OCI-LY1 (cell line): ENCODE results near the gene TTC38.

Experiments used
- H2AFZ ChIP-seq: fragments of 200-600 bp; sonication (generic), shearing (Covaris generic); 2 replicates; pipeline ENCODE4 v1.6.0; 2014; ENCODE audit warnings: antibody characterized with exemption, mild to moderate bottlenecking, low read length
- H3F3A ChIP-seq: fragments of 200-600 bp; sonication (generic), shearing (Covaris generic); 2 replicates; pipeline ENCODE4 v1.6.0; 2014; ENCODE audit warnings: mild to moderate bottlenecking, antibody characterized with exemption, low read length, moderate library complexity; ENCODE audit not compliant: insufficient read depth
- H3K27ac ChIP-seq: fragments of 200-600 bp; sonication (generic); 2 replicates; pipeline ENCODE4 v1.5.1; 2014; ENCODE audit warnings: low read length, mixed run types, mild to moderate bottlenecking, low read depth; ENCODE audit not compliant: poor library complexity, severe bottlenecking
- H3K27me3 ChIP-seq: fragments of 200-600 bp; sonication (generic); 2 replicates; pipeline ENCODE4 v1.6.0; 2014; ENCODE audit warnings: antibody characterized with exemption, mild to moderate bottlenecking, low read length, moderate library complexity; ENCODE audit not compliant: insufficient read depth
- H3K36me3 ChIP-seq: fragments of 200-600 bp; sonication (generic); 2 replicates; pipeline ENCODE4 v1.6.1; 2014; ENCODE audit warnings: mild to moderate bottlenecking, antibody characterized with exemption, low read length, moderate library complexity, mixed read lengths; ENCODE audit not compliant: insufficient read depth
- H3K4me1 ChIP-seq: fragments of 200-600 bp; sonication (generic); 2 replicates; pipeline ENCODE4 v1.5.1; 2014; ENCODE audit warnings: mild to moderate bottlenecking, low read length, moderate library complexity; ENCODE audit not compliant: insufficient read depth, severe bottlenecking
- H3K4me2 ChIP-seq: fragments of 200-600 bp; sonication (generic), shearing (Covaris generic); 2 replicates; pipeline ENCODE4 v1.6.1; 2014; ENCODE audit warnings: low read length
- H3K4me3 ChIP-seq: fragments of 200-600 bp; sonication (generic); 2 replicates; pipeline ENCODE4 v1.5.1; 2014; ENCODE audit warnings: low read length, low read depth, mild to moderate bottlenecking, mixed read lengths; ENCODE audit not compliant: poor library complexity, severe bottlenecking
- H3K79me2 ChIP-seq: fragments of 200-600 bp; shearing (Covaris generic); 2 replicates; pipeline ENCODE4 v1.6.1; 2016; ENCODE audit warnings: mixed run types, low read length, mixed read lengths; ENCODE audit not compliant: insufficient read depth
- H3K9ac ChIP-seq: fragments of 200-600 bp; sonication (generic), shearing (Covaris generic); 2 replicates; pipeline ENCODE4 v1.6.1; 2014; ENCODE audit warnings: mild to moderate bottlenecking, low read length, mixed read lengths
- H3K9me2 ChIP-seq: fragments of 200-600 bp; sonication (generic), shearing (Covaris generic); 2 replicates; pipeline ENCODE4 v1.6.1; 2014; ENCODE audit warnings: low read depth, mild to moderate bottlenecking, low read length, mixed read lengths
- H3K9me3 ChIP-seq: fragments of 200-600 bp; shearing (Covaris generic); 2 replicates; pipeline ENCODE4 v1.6.1; 2014; ENCODE audit warnings: low read length, mixed read lengths
- H4K20me1 ChIP-seq: fragments of 200-600 bp; sonication (generic), shearing (Covaris generic); 2 replicates; pipeline ENCODE4 v1.6.0; 2016; ENCODE audit warnings: mild to moderate bottlenecking, low read length; ENCODE audit not compliant: insufficient read depth
- EZH2 ChIP-seq: fragments of 200-600 bp; sonication (generic), shearing (Covaris generic); IDR thresholded peaks from 2 replicates; pipeline ENCODE4 v1.8.0; 2017; ENCODE audit warnings: borderline replicate concordance, mixed run types, mild to moderate bottlenecking, antibody characterized with exemption, low read length, moderate library complexity, mixed read lengths
- TF ChIP-seq, protein P1 (sequence below): fragments of 200-600 bp; sonication (generic), shearing (Covaris generic); IDR thresholded peaks from 2 replicates; pipeline ENCODE4 v1.5.1; 2017; ENCODE audit warnings: mild to moderate bottlenecking, antibody characterized with exemption, low read length, moderate library complexity, mixed read lengths

Gene TTC38

DNA sequence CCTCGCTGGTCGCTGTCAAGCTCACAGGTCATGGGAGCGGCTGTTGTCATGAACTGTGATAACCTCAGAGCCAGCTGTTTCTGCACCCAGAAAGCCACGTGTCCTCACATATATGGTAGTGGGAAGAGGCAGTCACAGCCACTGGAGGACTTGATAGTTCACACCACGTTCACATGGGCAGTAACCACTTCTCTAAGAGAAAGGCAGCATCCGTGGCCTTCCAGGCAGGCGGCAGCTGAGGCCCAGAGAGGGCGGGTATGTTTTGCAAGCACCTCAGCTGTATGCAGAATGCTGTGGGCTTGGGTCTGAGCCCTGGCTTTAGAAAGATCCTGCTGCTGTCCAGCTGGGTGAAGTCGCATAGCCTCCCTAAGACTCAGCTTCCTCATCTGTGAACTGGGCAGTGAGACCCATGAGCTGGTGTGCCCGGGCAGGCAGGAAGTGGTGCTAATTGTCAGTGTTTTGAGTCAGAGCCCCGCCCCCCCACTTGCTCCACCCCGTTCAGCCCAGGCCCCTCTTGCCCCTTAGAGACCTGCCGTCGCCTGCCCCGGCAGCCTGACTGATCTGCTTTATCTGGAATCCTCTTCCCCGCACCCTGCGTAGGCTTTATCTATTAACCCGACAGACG lies 13.3 kb downstream of the TTC38 start:
- no peak overlapping the region; the same call in 1 of the 2 replicates for H3K9ac ChIP-seq

DNA sequence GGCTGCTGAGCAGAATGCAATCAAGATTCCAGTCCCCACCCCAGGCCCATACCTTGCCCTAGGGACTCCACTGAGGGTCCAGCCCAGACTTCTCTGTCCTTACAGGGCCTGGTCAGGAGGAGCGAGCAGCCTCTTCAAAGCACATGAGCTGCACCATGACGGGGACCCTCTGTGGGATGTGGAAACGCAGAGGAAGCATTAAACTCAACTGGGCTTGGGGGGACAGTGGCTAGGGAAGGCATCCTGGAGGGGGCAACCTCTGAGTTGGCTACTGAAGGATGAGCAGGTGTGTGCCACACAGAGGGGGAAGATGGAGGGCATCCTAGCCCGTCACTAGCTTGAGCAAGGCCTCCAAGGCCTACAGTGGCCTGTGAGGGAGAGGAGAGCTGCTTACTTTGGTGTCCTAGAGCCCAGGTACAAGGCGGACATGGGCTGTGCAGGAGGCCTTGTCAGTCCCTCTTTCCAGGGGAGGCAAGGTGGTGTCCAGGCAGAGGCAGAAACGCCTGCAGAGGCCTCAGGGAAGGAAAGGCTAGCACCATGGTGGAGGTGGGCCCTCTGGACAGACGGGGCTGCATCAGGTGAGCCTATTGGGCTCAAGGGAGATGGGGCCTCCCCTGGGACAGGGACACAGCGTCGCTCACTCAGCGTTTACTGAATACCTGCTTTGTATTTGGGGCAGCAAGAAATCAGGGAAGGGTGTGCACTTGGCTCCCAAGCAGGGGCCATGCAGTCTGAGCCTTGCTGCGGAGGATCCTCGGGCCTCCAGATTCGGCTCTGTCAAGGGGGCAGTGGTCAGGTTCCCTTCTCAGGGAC lies 14.3 kb downstream of the TTC38 start:
- Histone ChIP-seq H2AFZ (no peak overlapping the region), H3K4me1 (peaks cover 11% of the 10 kb centered on the region), H3K9me3 (no peaks in the 10 kb centered on the region), H3K9ac (no peak overlapping the region), H3K36me3 (no peaks in the 10 kb centered on the region), H3K4me2 (no peak overlapping the region), H3F3A (no peaks in the 10 kb centered on the region), H3K4me3 (no peak overlapping the region), H3K27ac (no peak overlapping the region), H3K27me3 (0 out of 2 replicates have a peak, but pooled peaks cover 7% of the 10 kb centered on the region), H4K20me1 (no peaks in the 10 kb centered on the region), H3K9me2 (no peaks in the 10 kb centered on the region), H3K79me2 (no peaks in the 10 kb centered on the region)
- TF ChIP-seq, protein P1, sequence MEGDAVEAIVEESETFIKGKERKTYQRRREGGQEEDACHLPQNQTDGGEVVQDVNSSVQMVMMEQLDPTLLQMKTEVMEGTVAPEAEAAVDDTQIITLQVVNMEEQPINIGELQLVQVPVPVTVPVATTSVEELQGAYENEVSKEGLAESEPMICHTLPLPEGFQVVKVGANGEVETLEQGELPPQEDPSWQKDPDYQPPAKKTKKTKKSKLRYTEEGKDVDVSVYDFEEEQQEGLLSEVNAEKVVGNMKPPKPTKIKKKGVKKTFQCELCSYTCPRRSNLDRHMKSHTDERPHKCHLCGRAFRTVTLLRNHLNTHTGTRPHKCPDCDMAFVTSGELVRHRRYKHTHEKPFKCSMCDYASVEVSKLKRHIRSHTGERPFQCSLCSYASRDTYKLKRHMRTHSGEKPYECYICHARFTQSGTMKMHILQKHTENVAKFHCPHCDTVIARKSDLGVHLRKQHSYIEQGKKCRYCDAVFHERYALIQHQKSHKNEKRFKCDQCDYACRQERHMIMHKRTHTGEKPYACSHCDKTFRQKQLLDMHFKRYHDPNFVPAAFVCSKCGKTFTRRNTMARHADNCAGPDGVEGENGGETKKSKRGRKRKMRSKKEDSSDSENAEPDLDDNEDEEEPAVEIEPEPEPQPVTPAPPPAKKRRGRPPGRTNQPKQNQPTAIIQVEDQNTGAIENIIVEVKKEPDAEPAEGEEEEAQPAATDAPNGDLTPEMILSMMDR: no peak
- no peak for TF ChIP-seq EZH2

More for the DNA sequence above, 13.3 kb downstream of the TTC38 start:
- no peak overlapping the region for H3K27ac ChIP-seq
- no peak overlapping the region for H2AFZ ChIP-seq
- no peak for TF ChIP-seq EZH2
- TF ChIP-seq, protein P1: no peak
- H3K4me3 ChIP-seq: no peak overlapping the region
- 0 out of 2 replicates have a peak, but pooled peaks cover 7% of the 10 kb centered on the region for H3K27me3 ChIP-seq
- no peaks in the 10 kb centered on the region for H3K9me2 ChIP-seq
- no peaks in the 10 kb centered on the region for H3K36me3 ChIP-seq
- peaks cover 11% of the 10 kb centered on the region for H3K4me1 ChIP-seq
- H3F3A ChIP-seq: no peaks in the 10 kb centered on the region
- H4K20me1 ChIP-seq: no peaks in the 10 kb centered on the region
- no peaks in the 10 kb centered on the region for H3K79me2 ChIP-seq
- H3K9me3 ChIP-seq: no peaks in the 10 kb centered on the region
- H3K4me2 ChIP-seq: 0 out of 2 replicates have a peak overlapping the region, but pooled peaks have one; percentile 8

DNA sequence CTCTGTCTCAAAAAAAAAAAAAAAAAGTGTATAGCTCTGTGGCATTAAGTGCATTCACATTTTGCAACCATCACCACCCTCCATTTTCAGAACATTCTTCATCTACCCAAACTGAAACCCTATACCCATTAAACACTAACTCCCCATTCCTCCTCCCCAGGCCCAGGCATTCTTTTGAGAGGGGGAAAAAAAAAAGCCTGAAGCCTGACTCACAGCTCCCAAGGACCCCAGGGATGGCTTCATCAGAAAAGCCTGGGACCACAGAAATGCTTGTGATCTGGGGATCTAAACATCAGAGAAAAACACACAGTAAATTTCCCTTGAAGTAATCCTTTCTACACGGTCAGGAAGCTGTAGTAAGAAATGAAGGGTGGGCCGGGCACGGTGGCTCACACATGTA lies 18.2 kb downstream of the TTC38 start:
- H3K9me2 ChIP-seq: no peaks in the 10 kb centered on the region
- no peaks in the 10 kb centered on the region for H3K36me3 ChIP-seq
- H2AFZ ChIP-seq: no peak overlapping the region
- no peak overlapping the region for H3K4me2 ChIP-seq
- H3K79me2 ChIP-seq: no peaks in the 10 kb centered on the region
- no peak overlapping the region for H3K9ac ChIP-seq
- H4K20me1 ChIP-seq: no peaks in the 10 kb centered on the region
- H3K27ac ChIP-seq: no peak overlapping the region
- H3K4me3 ChIP-seq: no peak overlapping the region
- no peaks in the 10 kb centered on the region for H3F3A ChIP-seq
- no peaks in the 10 kb centered on the region for H3K9me3 ChIP-seq
- H3K4me1 ChIP-seq: peaks cover 17% of the 10 kb centered on the region
- TF ChIP-seq EZH2: no peak
- TF ChIP-seq, protein P1: no peak
- no peaks in the 10 kb centered on the region for H3K27me3 ChIP-seq
